D721Med (cell line): ENCODE measurements around the gene CCDC102A.

Experiments
- DNase-seq: peaks from one replicate; pipeline ENCODE4 v3.0.0; 2011; ENCODE audit warnings: low spot score; ENCODE audit not compliant: insufficient read length
- FAIRE-seq: peaks from 2 replicates; lab custom pipeline; 2011; peaks lifted over from hg19 to GRCh38; lab: Jason Lieb, UNC
- CTCF ChIP-seq: IDR thresholded peaks from 2 replicates; pipeline ENCODE4 v1.5.1; 2012; ENCODE audit warnings: mild to moderate bottlenecking, control low read depth; ENCODE audit not compliant: insufficient read depth; ENCODE audit errors: missing control alignments

The CCDC102A gene

GRCh38 chr16:57536306-57537193 is at the start of gene CCDC102A:
CCDC102A (minus strand) TSS chr16:57536571; CDS start chr16:57529177, 7,394 bp downstream.
- no peak for FAIRE-seq
- DNase-seq = no peak
- TF ChIP-seq CTCF = no peak

- FAIRE-seq = no peak
- TF ChIP-seq CTCF = no peak
Observed at GRCh38 chr16:57585051-57585687, 48.8 kb upstream of the CCDC102A start.

GRCh38 chr16:57579361-57579665 is 42.9 kb upstream of the CCDC102A start:
- DNase-seq (no peak), FAIRE-seq (no peak)
- no peak for TF ChIP-seq CTCF

More at GRCh38 chr16:57585051-57585687, 48.8 kb upstream of the CCDC102A start:
- no peak for DNase-seq

GRCh38 chr16:57578521-57579360 is 42.4 kb upstream of the CCDC102A start:
- no peak for FAIRE-seq
- TF ChIP-seq CTCF = no peak
- DNase-seq = no peak

GRCh38 chr16:57577691-57578224 is 41.4 kb upstream of the CCDC102A start:
- TF ChIP-seq CTCF = no peak
- DNase-seq = no peak
- FAIRE-seq = no peak

DNA sequence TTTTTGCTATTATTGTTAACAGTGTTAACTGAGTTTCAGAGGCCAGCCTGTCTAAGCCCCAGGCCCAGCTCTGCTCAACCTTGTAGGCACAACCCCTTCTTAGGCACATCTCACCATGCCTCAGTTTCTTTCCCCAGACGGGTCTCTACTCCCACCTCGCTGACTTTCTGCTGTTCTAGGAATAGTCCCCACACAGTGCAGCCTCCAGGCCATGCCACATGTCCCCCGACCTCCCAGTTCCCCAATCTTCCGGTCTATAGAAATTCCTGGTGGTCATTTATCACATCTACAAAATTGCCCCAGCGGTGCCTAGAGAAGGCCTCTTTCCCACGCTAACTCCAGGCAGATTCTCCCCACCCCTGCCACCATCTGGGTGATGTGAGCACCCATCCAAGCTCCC is 40.8 kb upstream of the CCDC102A start:
- FAIRE-seq (no peak), DNase-seq (no peak)
- no peak for TF ChIP-seq CTCF
